Measurements from ENCODE around the gene PIP5K1C. TPM values are rescaled to one million over a fixed set of nuclear protein-coding genes. Genes with fewer than 3 reads are reported as not detected.

PIP5K1C gene
- total and polyA plus RNA-seq, 7 experiments from 2014 or later: 6.8 to 32.4 (median 21.8) TPM

- Histone ChIP-seq H3K4me1 (ENCODE audit: control insufficient read depth in 2 of 2, insufficient read depth in 2 of 2, low read length in 2 of 2) (peaks cover 0 to 9% of the 10 kb centered on the region in 2 donors), H3K36me3 (ENCODE audit: control insufficient read depth in 2 of 3, insufficient read depth in 3 of 3, low read length in 3 of 3) (peaks cover 0 to 4% (median 0%) of the 10 kb centered on the region in 3 experiments), H3K27ac (ENCODE audit: low read depth, low read length) (peak overlapping the region; percentile 67), H3K27me3 (ENCODE audit: control insufficient read depth in 2 of 2, insufficient read depth in 2 of 2, low read length in 2 of 2) (no peaks in the 10 kb centered on the region), H3K9me3 (ENCODE audit: control insufficient read depth in 2 of 3, low read length in 3 of 3) (no peaks in the 10 kb centered on the region), H3K4me3 (ENCODE audit: low read length) (peak overlapping the region; percentile 66)
- ChIA-PET CTCF (interaction anchor here (0.7 to 3.3 kb wide), 3 partner anchors 11 to 143 kb away, joined by 4 to 22 read pairs (median 5); no protein-coding TSS in a partner anchor), POLR2A (interaction anchor here (0.6 to 5.8 kb wide), 3 partner anchors 11 to 298 kb away, joined by 3 to 79 read pairs (median 10); partner anchors contain the start of gene MRPL54)
- H3K36me3 Mint-ChIP-seq: no peaks in the 10 kb centered on the region
- peak in 1 of 9 donors; percentile 66 for DNase-seq
- H3K4me3 Mint-ChIP-seq: peak overlapping the region; percentile 88 to 97 (median 92)
- H3K9me3 Mint-ChIP-seq: no peaks in the 10 kb centered on the region
- H3K27ac Mint-ChIP-seq: peak overlapping the region in 8 of 9 donors; percentile 60 to 91 (median 82)
- intact Hi-C loops (cut with micrococcal nuclease): loop anchor here (1.0 to 10.0 kb wide), 8 partner anchors 7 to 145 kb away; partner anchors contain the start of genes APBA3 (in 1 of the 2) and MFSD12 (in 1 of the 2)
- peaks cover 6 to 41% (median 25%) of the 10 kb centered on the region in 7 donors for H3K4me1 Mint-ChIP-seq
- no peak for ATAC-seq
- peaks cover 0 to 3% (median 0%) of the 10 kb centered on the region in 5 donors for H3K27me3 Mint-ChIP-seq
Observed at GRCh38 chr19:3699741-3700241, 477 bp downstream of the PIP5K1C start.

- peak overlapping the region; percentile 67 for H3K27ac ChIP-seq (ENCODE audit: low read depth, low read length)
- ChIA-PET POLR2A (interaction anchor here (0.6 to 5.8 kb wide), 3 partner anchors 11 to 299 kb away, joined by 3 to 79 read pairs (median 10); partner anchors contain the start of gene MRPL54), CTCF (interaction anchor here (1.6 to 3.3 kb wide), 2 partner anchors 10 to 34 kb away, joined by 5 to 22 read pairs; no protein-coding TSS in a partner anchor)
- Mint-ChIP-seq H3K36me3 (no peaks in the 10 kb centered on the region), H3K4me1 (peaks cover 6 to 41% (median 27%) of the 10 kb centered on the region in 7 donors), H3K27ac (peak overlapping the region; percentile 60 to 91 (median 79)), H3K4me3 (peak overlapping the region; percentile 88 to 97 (median 92)), H3K27me3 (peaks cover 0 to 2% (median 0%) of the 10 kb centered on the region in 5 donors), H3K9me3 (no peaks in the 10 kb centered on the region)
- no peaks in the 10 kb centered on the region for H3K27me3 ChIP-seq (ENCODE audit: control insufficient read depth in 2 of 2, insufficient read depth in 2 of 2, low read length in 2 of 2)
- intact Hi-C loops (cut with micrococcal nuclease): no loop called here
- DNase-seq: peak in 5 of 9 donors; percentile 26 to 37 (median 34)
- no peak for ATAC-seq
- H3K36me3 ChIP-seq (ENCODE audit: control insufficient read depth in 2 of 3, insufficient read depth in 3 of 3, low read length in 3 of 3): peaks cover 0 to 4% (median 0%) of the 10 kb centered on the region in 3 experiments
- H3K9me3 ChIP-seq (ENCODE audit: control insufficient read depth in 2 of 3, low read length in 3 of 3): no peaks in the 10 kb centered on the region
- H3K4me3 ChIP-seq (ENCODE audit: low read length): peak overlapping the region; percentile 66
- peaks cover 0 to 9% of the 10 kb centered on the region in 2 donors for H3K4me1 ChIP-seq (ENCODE audit: control insufficient read depth in 2 of 2, insufficient read depth in 2 of 2, low read length in 2 of 2)
Observed at GRCh38 chr19:3698974-3699740, 1.1 kb downstream of the PIP5K1C start.

GRCh38 chr19:3698386-3698950, 1.8 kb downstream of the PIP5K1C start:
- Histone ChIP-seq H3K4me1 (ENCODE audit: control insufficient read depth in 2 of 2, insufficient read depth in 2 of 2, low read length in 2 of 2) (peaks cover 0 to 9% of the 10 kb centered on the region in 2 donors), H3K27me3 (ENCODE audit: control insufficient read depth in 2 of 2, insufficient read depth in 2 of 2, low read length in 2 of 2) (no peaks in the 10 kb centered on the region), H3K36me3 (ENCODE audit: control insufficient read depth in 2 of 3, insufficient read depth in 3 of 3, low read length in 3 of 3) (peaks cover 0 to 4% (median 0%) of the 10 kb centered on the region in 3 experiments), H3K4me3 (ENCODE audit: low read length) (no peak overlapping the region), H3K27ac (ENCODE audit: low read depth, low read length) (no peak overlapping the region), H3K9me3 (ENCODE audit: control insufficient read depth in 2 of 3, low read length in 3 of 3) (no peaks in the 10 kb centered on the region)
- CTCF ChIA-PET: interaction anchor here (3.3 kb wide), 1 partner anchor 10 kb away, joined by 22 read pairs; no protein-coding TSS in a partner anchor
- POLR2A ChIA-PET: interaction anchor here (5.8 kb wide), 1 partner anchor 10 kb away, joined by 79 read pairs; no protein-coding TSS in a partner anchor
- Mint-ChIP-seq H3K9me3 (no peaks in the 10 kb centered on the region), H3K4me1 (peaks cover 6 to 41% (median 27%) of the 10 kb centered on the region in 7 donors), H3K27ac (peak overlapping the region in 7 of 9 donors; percentile 31 to 86 (median 56)), H3K27me3 (no peaks in the 10 kb centered on the region), H3K4me3 (peak overlapping the region; percentile 32 to 97 (median 81)), H3K36me3 (no peaks in the 10 kb centered on the region)
- DNase-seq (no peak), ATAC-seq (no peak)
- intact Hi-C loops (cut with micrococcal nuclease): no loop called here

- Histone ChIP-seq H3K36me3 (ENCODE audit: control insufficient read depth in 2 of 3, insufficient read depth in 3 of 3, low read length in 3 of 3) (peaks cover 0 to 4% (median 0%) of the 10 kb centered on the region in 3 experiments), H3K27me3 (ENCODE audit: control insufficient read depth in 2 of 2, insufficient read depth in 2 of 2, low read length in 2 of 2) (no peaks in the 10 kb centered on the region), H3K9me3 (ENCODE audit: control insufficient read depth in 2 of 3, low read length in 3 of 3) (no peaks in the 10 kb centered on the region), H3K4me1 (ENCODE audit: control insufficient read depth in 2 of 2, insufficient read depth in 2 of 2, low read length in 2 of 2) (peaks cover 0 to 9% of the 10 kb centered on the region in 2 donors), H3K4me3 (ENCODE audit: low read length) (no peak overlapping the region), H3K27ac (ENCODE audit: low read depth, low read length) (no peak overlapping the region)
- Mint-ChIP-seq H3K9me3 (no peaks in the 10 kb centered on the region), H3K36me3 (peaks cover 0 to under 1% (median 0%) of the 10 kb centered on the region in 5 donors), H3K4me1 (peaks cover 6 to 41% (median 29%) of the 10 kb centered on the region in 7 donors), H3K4me3 (peak overlapping the region; percentile 32 to 97 (median 81)), H3K27ac (peak overlapping the region in 4 of 9 donors; percentile 56 to 86 (median 72)), H3K27me3 (no peaks in the 10 kb centered on the region)
- intact Hi-C loops (cut with micrococcal nuclease): no loop called here
- DNase-seq (no peak), ATAC-seq (no peak)
- POLR2A ChIA-PET: interaction anchor here (5.8 kb wide), 1 partner anchor 9 kb away, joined by 79 read pairs; no protein-coding TSS in a partner anchor
- CTCF ChIA-PET: interaction anchor here (1.1 to 3.3 kb wide), 4 partner anchors 9 to 32 kb away, joined by 3 to 22 read pairs (median 5); no protein-coding TSS in a partner anchor
Observed at GRCh38 chr19:3697671-3698385, 2.4 kb downstream of the PIP5K1C start.

GRCh38 chr19:3697094-3697493, 3.2 kb downstream of the PIP5K1C start:
- Mint-ChIP-seq H3K9me3 (no peaks in the 10 kb centered on the region), H3K4me3 (peak overlapping the region in 3 of 10 donors; percentile 17 to 97 (median 94)), H3K36me3 (peaks cover 0 to 2% (median 0%) of the 10 kb centered on the region in 5 donors), H3K4me1 (peaks cover 6 to 41% (median 34%) of the 10 kb centered on the region in 7 donors), H3K27me3 (no peaks in the 10 kb centered on the region), H3K27ac (peak overlapping the region in 1 of 9 donors; percentile 38)
- H3K9me3 ChIP-seq (ENCODE audit: control insufficient read depth in 2 of 3, low read length in 3 of 3): no peaks in the 10 kb centered on the region
- peaks cover 0 to 9% of the 10 kb centered on the region in 2 donors for H3K4me1 ChIP-seq (ENCODE audit: control insufficient read depth in 2 of 2, insufficient read depth in 2 of 2, low read length in 2 of 2)
- intact Hi-C loops (cut with micrococcal nuclease): no loop called here
- DNase-seq (no peak), ATAC-seq (no peak)
- H3K27me3 ChIP-seq (ENCODE audit: control insufficient read depth in 2 of 2, insufficient read depth in 2 of 2, low read length in 2 of 2): no peaks in the 10 kb centered on the region
- H3K27ac ChIP-seq (ENCODE audit: low read depth, low read length): no peak overlapping the region
- H3K36me3 ChIP-seq (ENCODE audit: control insufficient read depth in 2 of 3, insufficient read depth in 3 of 3, low read length in 3 of 3): peaks cover 0 to 4% (median 0%) of the 10 kb centered on the region in 3 experiments
- no peak overlapping the region for H3K4me3 ChIP-seq (ENCODE audit: low read length)
- CTCF ChIA-PET: interaction anchor here (1.1 to 1.7 kb wide), 3 partner anchors 9 to 32 kb away, joined by 3 to 6 read pairs (median 4); no protein-coding TSS in a partner anchor
- POLR2A ChIA-PET: interaction anchor here (5.8 kb wide), 1 partner anchor 9 kb away, joined by 79 read pairs; no protein-coding TSS in a partner anchor

Measured in naive thymus-derived CD4-positive, alpha-beta T cell (primary cell).